OCI-LY7 (cell line): ENCODE results near the gene TRAPPC10. TPM values are rescaled to one million over a fixed set of nuclear protein-coding genes. Genes with fewer than 3 reads are reported as not detected.

Experiments used
- BruUV-seq: library from RNA; stranded (reverse); fragments of 400-500 nt; replicated peaks from 2 replicates; lab custom pipeline; 2021; lab: Mats Ljungman, UMichigan
- CTCF ChIA-PET: fragments of 300-600 bp; sonication (Branson Sonifier 250); formaldehyde crosslinking; loops from one replicate; lab custom pipeline; 2022; ENCODE audit warnings: antibody characterized with exemption; ENCODE audit not compliant: unreplicated experiment; lab: Charles Lee
- POLR2A ChIA-PET: fragments of 300-600 bp; sonication (Branson Sonifier 250); formaldehyde crosslinking; loops from one replicate; lab custom pipeline; 2022; ENCODE audit warnings: antibody characterized with exemption; lab: Charles Lee
- DNase-seq: peaks from one replicate; pipeline ENCODE4 v3.0.0-alpha.2; 2015; ENCODE audit warnings: low spot score
- H2AFZ ChIP-seq: fragments of 200-600 bp; sonication (generic), shearing (Covaris generic); 2 replicates; pipeline ENCODE4 v1.6.1; 2014; ENCODE audit warnings: mild to moderate bottlenecking, antibody characterized with exemption, low read length, moderate library complexity
- H3K27ac ChIP-seq: fragments of 200-600 bp; sonication (generic); 2 replicates; pipeline ENCODE4 v1.5.1; 2014; ENCODE audit warnings: mixed run types, low read depth, mild to moderate bottlenecking, moderate library complexity, low read length, inconsistent platforms; ENCODE audit not compliant: poor library complexity, severe bottlenecking
- H3K36me3 ChIP-seq: fragments of 200-600 bp; sonication (generic); 2 replicates; pipeline ENCODE4 v1.6.1; 2014; ENCODE audit warnings: mild to moderate bottlenecking, antibody characterized with exemption, low read length, moderate library complexity, mixed read lengths; ENCODE audit not compliant: insufficient read depth
- H3K4me1 ChIP-seq: fragments of 200-600 bp; sonication (generic); 2 replicates; pipeline ENCODE4 v1.5.1; 2014; ENCODE audit warnings: mild to moderate bottlenecking, low read length; ENCODE audit not compliant: insufficient read depth, poor library complexity, severe bottlenecking
- H3K4me2 ChIP-seq: fragments of 200-600 bp; sonication (generic); 2 replicates; pipeline ENCODE4 v1.6.1; 2014; ENCODE audit warnings: mild to moderate bottlenecking, low read length
- H3K4me3 ChIP-seq: fragments of 200-600 bp; sonication (generic); 2 replicates; pipeline ENCODE4 v1.5.1; 2014; ENCODE audit warnings: mild to moderate bottlenecking, low read depth, low read length; ENCODE audit not compliant: poor library complexity, severe bottlenecking
- H3K79me2 ChIP-seq: fragments of 200-600 bp; sonication (generic); 2 replicates; pipeline ENCODE4 v1.6.1; 2016; ENCODE audit warnings: low read depth, mild to moderate bottlenecking, low read length, moderate library complexity, mixed read lengths; ENCODE audit not compliant: insufficient read depth
- H3K9me2 ChIP-seq: fragments of 200-600 bp; sonication (generic); 2 replicates; pipeline ENCODE4 v1.6.1; 2016; ENCODE audit warnings: mild to moderate bottlenecking, low read length, mixed read lengths; ENCODE audit not compliant: insufficient read depth
- H3K9me3 ChIP-seq: fragments of 200-600 bp; sonication (generic); 2 replicates; pipeline ENCODE4 v1.6.1; 2014; ENCODE audit warnings: mild to moderate bottlenecking, mixed run types, low read length, mixed read lengths
- H4K20me1 ChIP-seq: fragments of 200-600 bp; sonication (generic); 2 replicates; pipeline ENCODE4 v1.6.1; 2014; ENCODE audit warnings: mild to moderate bottlenecking, antibody characterized with exemption, low read length, moderate library complexity, mixed read lengths; ENCODE audit not compliant: insufficient read depth
- CTCF ChIP-seq: fragments of 200-600 bp; sonication (generic); conservative IDR thresholded peaks from 2 replicates; pipeline ENCODE4 v1.5.1; 2014; ENCODE audit warnings: mild to moderate bottlenecking, antibody characterized with exemption, low read length, moderate library complexity, mixed read lengths
- EZH2phosphoT487 ChIP-seq: fragments of 200-600 bp; sonication (generic); IDR thresholded peaks from 2 replicates; pipeline ENCODE4 v1.6.1; 2018; ENCODE audit warnings: low read depth, borderline replicate concordance, mild to moderate bottlenecking, mixed run types, antibody characterized with exemption, low read length, moderate library complexity, mixed read lengths
- intact Hi-C: fragments of 100-400 bp; cut with micrococcal nuclease; formaldehyde crosslinking; loops from one replicate; pipeline ENCODE4 v1.10.0; 2022; ENCODE audit not compliant: unreplicated experiment
- total RNA-seq, 2 experiments: library from RNA; depleted of rRNA in 1 of 2; stranded (reverse); fragments of >200 nt in 1 of 2; shearing (Covaris generic) in 1 of 2; gene quantifications; 2 replicates each; pipeline ENCODE4 v1.2.3, GENCODE V29; 2014 to 2022

Gene TRAPPC10
- total RNA-seq, 2 experiments from 2014 or later, result 37.4 to 54.7 TPM

GRCh38 chr21:44084496-44085241, 72.6 kb downstream of the TRAPPC10 start:
- TF ChIP-seq CTCF (no peak), EZH2phosphoT487 (no peak)
- Histone ChIP-seq H3K9me2 (no peaks in the 10 kb centered on the region), H3K4me2 (no peak overlapping the region), H3K36me3 (peaks cover 87% of the 10 kb centered on the region), H3K4me3 (no peak overlapping the region), H4K20me1 (no peaks in the 10 kb centered on the region), H3K4me1 (peaks cover 8% of the 10 kb centered on the region), H2AFZ (no peak overlapping the region), H3K27ac (no peak overlapping the region), H3K79me2 (no peaks in the 10 kb centered on the region), H3K9me3 (no peaks in the 10 kb centered on the region)
- BruUV-seq, result TSS peak; percentile 28
- ChIA-PET CTCF (no interaction called here), POLR2A (interaction anchor here (1.6 kb wide), 1 partner anchor 9 kb away, joined by 9 read pairs; no protein-coding TSS in a partner anchor)
- intact Hi-C loops, result no loop called here
- no peak for DNase-seq

- no peak for TF ChIP-seq EZH2phosphoT487
- no peak for TF ChIP-seq CTCF
These were observed 73.6 kb downstream of the TRAPPC10 start for GRCh38 chr21:44085491-44086321.

More at GRCh38 chr21:44085491-44086321, 73.6 kb downstream of the TRAPPC10 start:
- no peaks in the 10 kb centered on the region for H3K9me3 ChIP-seq
- POLR2A ChIA-PET, result interaction anchor here (1.6 kb wide), 1 partner anchor 8 kb away, joined by 9 read pairs; no protein-coding TSS in a partner anchor
- intact Hi-C loops, result no loop called here
- H3K4me2 ChIP-seq, result no peak overlapping the region
- no peaks in the 10 kb centered on the region for H3K9me2 ChIP-seq
- no peak for DNase-seq
- H4K20me1 ChIP-seq, result no peaks in the 10 kb centered on the region
- no peak overlapping the region for H3K27ac ChIP-seq
- peaks cover 87% of the 10 kb centered on the region for H3K36me3 ChIP-seq
- peaks cover 18% of the 10 kb centered on the region for H3K4me1 ChIP-seq
- H3K79me2 ChIP-seq, result no peaks in the 10 kb centered on the region
- no peak overlapping the region for H3K4me3 ChIP-seq
- H2AFZ ChIP-seq, result no peak overlapping the region
- CTCF ChIA-PET, result no interaction called here
- BruUV-seq, result no TSS peak
